Aorta (tissue), 5 donors: ENCODE results near the gene GSX2. TPM values are rescaled to one million over a fixed set of nuclear protein-coding genes. Genes with fewer than 3 reads are reported as not detected.
"Not testable (repeated sequence)": the region's sequence is repeated elsewhere in the genome, so short reads cannot be mapped to it uniquely, and the experiment has no call there.

Experiments used
- ATAC-seq: fragments of 200-7000 bp; cut with Tn5 transposase; one replicate; pipeline ENCODE4 v1.9.1; 2022; ENCODE audit warnings: moderate library complexity; ENCODE audit not compliant: low FRiP score
- DNase-seq, 2 donors: peaks; one replicate each; pipeline ENCODE4 v3.0.0-alpha.2; 2020
- H3K27ac ChIP-seq, 2 donors: one replicate each; pipeline ENCODE4 v1.5.1; 2013; ENCODE audit warnings: low read length in 2 of 2, mild to moderate bottlenecking in 2 of 2, moderate library complexity in 2 of 2, control low read depth in 1 of 2, inconsistent platforms in 1 of 2, low read depth in 1 of 2
- H3K27me3 ChIP-seq, 2 donors: one replicate each; pipeline ENCODE4 v1.6.1; 2013; ENCODE audit warnings: control low read depth in 1 of 2, low read length in 1 of 2, mild to moderate bottlenecking in 1 of 2, moderate library complexity in 1 of 2; ENCODE audit not compliant: insufficient read depth in 2 of 2, control insufficient read depth in 1 of 2
- H3K36me3 ChIP-seq, 2 donors: one replicate each; pipeline ENCODE4 v1.6.1; 2013; ENCODE audit warnings: control low read depth in 1 of 2, low read length in 1 of 2, mild to moderate bottlenecking in 1 of 2; ENCODE audit not compliant: insufficient read depth in 2 of 2, control insufficient read depth in 1 of 2
- H3K4me1 ChIP-seq, 2 donors: one replicate each; pipeline ENCODE4 v1.6.1; 2013; ENCODE audit warnings: low read length in 2 of 2, control low read depth in 1 of 2, mild to moderate bottlenecking in 1 of 2, moderate library complexity in 1 of 2; ENCODE audit not compliant: insufficient read depth in 2 of 2, control insufficient read depth in 1 of 2
- H3K4me3 ChIP-seq, 2 donors: one replicate each; pipeline ENCODE4 v1.5.1; 2013; ENCODE audit warnings: low read length in 2 of 2, control low read depth in 1 of 2, mild to moderate bottlenecking in 1 of 2
- H3K9me3 ChIP-seq: one replicate; pipeline ENCODE4 v1.6.1; 2013; ENCODE audit warnings: mild to moderate bottlenecking, low read length; ENCODE audit not compliant: control insufficient read depth
- WGBS, 2 donors: extraction: QIAGEN DNeasy Blood & Tissue Kit; methylation state at CpG; one replicate each; pipeline ENCODE4 v1.1.7; 2013; 5-methylcytosine and 5-hydroxymethylcytosine counted together
- intact Hi-C, 2 donors: fragments of 100-400 bp; cut with DNase I; formaldehyde crosslinking; loops; one replicate each; pipeline versions ENCODE4 v1.14.2 to v1.15.0; 2022
- polyA plus RNA-seq, 2 donors: library from polyadenylated mRNA; stranded (reverse); fragments of 200-250 nt; gene quantifications; one replicate each; pipeline ENCODE4 v1.2.3, GENCODE V29; 2013
- total RNA-seq, 2 donors: library from RNA; stranded (reverse); fragmentation: NEBNext Ultra II Directional; extraction: Animal tissue kit (Norgen Biotek cat#: 25700); gene quantifications; one replicate each; pipeline ENCODE4 v1.2.1, GENCODE V29; 2021
- donor health status: healthy with polysubstance abuse.
- donor health status: Bipolar disorder and iron deficiency.
- donor health status: DM: no; HTN: no; CAD: no.
- donor health status: DM: no; HTN: no; CAD: no.
- donor health status: DM: yes; HTN: yes; CAD: no.

Gene GSX2
- total and polyA plus RNA-seq, 4 donors: not detected

DNA sequence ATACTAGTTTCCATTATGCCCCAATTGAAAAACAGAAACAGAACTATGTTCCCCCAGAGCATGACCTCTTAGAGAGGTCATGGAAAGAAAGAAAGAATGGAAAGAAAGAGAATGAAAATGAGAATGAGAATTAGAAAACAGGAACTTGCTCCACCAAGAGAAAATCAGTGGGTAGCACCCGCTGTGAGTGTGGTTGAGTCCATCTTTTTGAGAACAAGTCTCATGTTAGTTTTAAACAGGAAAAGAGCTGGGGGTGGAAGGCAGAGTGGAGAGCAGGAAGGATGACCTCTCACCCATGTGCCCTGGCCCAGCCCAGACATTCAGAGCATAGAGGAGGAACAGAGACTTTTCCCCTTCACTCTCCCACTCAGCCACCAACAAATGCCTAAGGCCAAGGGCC, 4.9 kb downstream of the GSX2 start:
- 94 to 98% methylated on average over 1 of the region's 1 CpG for WGBS, 2 donors
- ATAC-seq (no peak), DNase-seq (no peak)
- no peaks in the 10 kb centered on the region for H3K9me3 ChIP-seq
- H3K27ac ChIP-seq: no peak overlapping the region
- H3K27me3 ChIP-seq: no peaks in the 10 kb centered on the region
- no peaks in the 10 kb centered on the region for H3K36me3 ChIP-seq
- H3K4me1 ChIP-seq: no peaks in the 10 kb centered on the region
- intact Hi-C loops: loop anchor here in 1 of 2 donors (10.0 kb wide), 1 partner anchor 170 kb away; no protein-coding TSS in a partner anchor
- no peak overlapping the region for H3K4me3 ChIP-seq

DNA sequence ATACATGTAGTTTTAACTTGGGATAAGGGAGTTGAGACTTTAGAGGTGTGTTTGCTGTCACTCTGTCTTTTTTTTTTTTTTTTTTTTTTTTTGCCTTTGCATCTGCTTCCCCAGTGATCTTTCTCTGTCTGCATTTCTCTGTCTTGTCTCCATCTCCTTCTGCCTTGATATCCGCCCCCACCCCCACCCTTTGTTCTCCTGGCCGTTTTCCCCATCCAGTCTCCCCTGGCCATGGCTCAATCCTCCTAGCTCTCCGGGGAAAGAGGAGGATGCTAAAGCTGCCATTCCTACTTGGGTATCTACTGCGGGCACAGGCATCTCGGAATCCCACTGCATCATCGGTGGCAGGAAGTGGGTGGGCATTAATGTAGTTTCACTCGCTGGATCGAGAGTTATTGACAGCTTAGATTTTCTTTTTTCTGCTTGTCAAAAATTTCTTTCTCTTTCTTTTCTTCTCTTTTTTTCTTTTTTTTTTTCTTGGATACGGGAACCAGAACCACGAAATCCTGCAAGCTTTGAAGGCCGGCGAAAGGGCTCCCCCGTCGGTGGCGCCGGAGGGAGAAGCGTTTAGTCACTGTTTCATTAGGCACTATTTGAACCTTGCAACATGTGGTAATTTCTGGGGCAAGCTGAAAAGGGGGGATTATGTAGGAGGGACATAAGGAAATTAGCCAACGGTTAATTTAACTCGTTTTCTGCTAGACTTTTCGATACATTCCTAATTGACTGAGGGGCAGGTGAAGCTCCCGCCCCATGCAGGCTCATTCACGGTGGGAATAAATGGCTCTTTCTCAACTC, 8.2 kb downstream of the GSX2 start:
- DNase-seq: no peak
- intact Hi-C loops: loop anchor here in 1 of 2 donors (10.0 kb wide), 1 partner anchor 173 kb away; no protein-coding TSS in a partner anchor
- H3K27me3 ChIP-seq: no peaks in the 10 kb centered on the region
- no peak overlapping the region for H3K4me3 ChIP-seq
- WGBS, 2 donors: 49 to 57% methylated on average over 22 of the region's 22 CpGs
- no peak for ATAC-seq
- no peaks in the 10 kb centered on the region for H3K36me3 ChIP-seq
- H3K9me3 ChIP-seq: no peaks in the 10 kb centered on the region
- H3K27ac ChIP-seq: no peak overlapping the region
- H3K4me1 ChIP-seq: no peaks in the 10 kb centered on the region

DNA sequence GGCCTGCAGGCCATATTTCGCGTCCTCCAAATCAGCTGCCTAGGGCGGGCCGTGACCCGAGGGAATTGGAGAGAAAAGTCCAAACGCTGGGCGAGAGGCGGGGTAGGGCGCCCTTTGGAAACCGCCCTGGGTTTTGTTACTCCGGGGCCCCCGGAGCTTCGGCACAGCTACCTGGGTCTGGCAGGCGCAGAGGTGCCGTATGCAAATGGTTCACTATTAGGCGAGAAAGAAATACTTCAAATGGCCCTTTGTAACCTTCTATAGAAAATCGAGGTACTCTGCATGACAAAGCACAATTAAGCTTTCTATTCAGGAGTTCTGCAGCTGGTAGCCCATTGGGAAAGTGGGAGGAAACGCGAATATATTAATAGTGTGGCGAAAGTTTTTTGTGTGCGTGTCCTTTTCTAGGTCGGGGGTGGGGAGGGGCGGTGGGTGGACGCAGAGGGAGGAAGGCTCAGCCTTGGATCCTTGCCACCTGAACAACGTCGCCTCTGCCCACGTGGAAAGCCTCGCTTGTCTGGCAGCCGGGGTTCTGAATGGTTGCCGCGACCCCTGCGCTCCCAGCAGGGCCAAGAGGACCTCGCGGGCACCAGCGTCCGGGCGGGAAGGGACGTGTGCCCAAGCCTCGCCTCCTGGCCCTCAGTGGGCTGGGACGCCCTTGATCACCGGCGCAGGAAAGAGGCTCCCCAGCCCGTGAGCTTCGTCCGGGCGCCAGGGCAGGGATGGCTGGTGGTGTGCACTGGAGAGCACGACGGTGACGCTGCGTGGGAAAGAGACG, 9.5 kb downstream of the GSX2 start:
- Histone ChIP-seq H3K9me3 (no peaks in the 10 kb centered on the region), H3K4me1 (no peaks in the 10 kb centered on the region), H3K27me3 (no peaks in the 10 kb centered on the region), H3K27ac (no peak overlapping the region), H3K36me3 (no peaks in the 10 kb centered on the region), H3K4me3 (no peak overlapping the region)
- DNase-seq (no peak), ATAC-seq (peak; percentile 63)
- intact Hi-C loops: loop anchor here (5.0 to 10.0 kb wide), 2 partner anchors 53 to 175 kb away; no protein-coding TSS in a partner anchor
- 22 to 32% methylated on average over 51 of the region's 51 CpGs for WGBS, 2 donors

DNA sequence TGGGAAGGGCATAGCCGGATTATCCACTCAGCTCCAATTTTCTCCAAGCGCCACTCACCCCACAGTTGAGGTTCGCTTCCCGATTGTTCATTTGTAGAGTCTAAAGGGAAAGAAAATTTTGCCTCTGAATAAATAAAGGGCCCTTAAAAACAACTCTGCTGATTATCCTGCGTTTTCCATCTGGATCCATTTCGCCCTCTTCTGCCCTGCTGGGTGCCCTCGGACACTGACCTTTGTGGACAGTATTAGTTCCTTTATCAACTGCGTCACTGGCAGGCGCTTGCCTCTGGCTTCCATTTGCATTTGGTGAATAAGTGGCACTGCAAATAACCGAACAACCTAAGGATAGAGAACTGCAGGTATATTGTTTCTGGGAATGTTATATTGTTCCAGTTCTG, 10.1 kb downstream of the GSX2 start:
- Histone ChIP-seq H3K4me1 (no peaks in the 10 kb centered on the region), H3K9me3 (no peaks in the 10 kb centered on the region), H3K4me3 (no peak overlapping the region), H3K27me3 (no peaks in the 10 kb centered on the region), H3K27ac (no peak overlapping the region), H3K36me3 (no peaks in the 10 kb centered on the region)
- DNase-seq (no peak), ATAC-seq (no peak)
- 39 to 49% methylated on average over 10 of the region's 10 CpGs for WGBS, 2 donors
- intact Hi-C loops: loop anchor here in 1 of 2 donors (5.0 kb wide), 1 partner anchor 52 kb away; no protein-coding TSS in a partner anchor

DNA sequence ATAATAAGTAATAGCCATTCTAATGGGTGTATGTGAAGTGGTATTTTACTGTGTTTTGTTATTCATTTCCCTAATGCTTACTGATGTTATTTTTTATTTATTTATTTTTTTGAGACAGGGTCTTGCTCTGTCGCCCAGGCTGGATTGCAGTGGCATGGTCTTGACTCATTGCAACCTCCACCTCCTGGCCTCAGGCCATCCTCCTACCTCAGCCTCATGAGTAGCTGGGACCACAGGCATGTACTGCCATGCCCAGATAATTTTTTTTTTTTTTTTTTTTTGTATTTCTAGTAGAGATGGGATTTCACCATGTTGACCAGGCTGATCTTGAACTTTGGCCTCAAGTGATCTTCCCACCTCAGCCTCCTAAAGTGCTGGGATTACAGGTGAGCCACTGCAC, 13.2 kb downstream of the GSX2 start:
- not testable (repeated sequence) for H3K4me1 ChIP-seq, ATAC-seq, H3K27me3 ChIP-seq, H3K9me3 ChIP-seq, H3K4me3 ChIP-seq, H3K36me3 ChIP-seq, H3K27ac ChIP-seq, DNase-seq
- intact Hi-C loops: loop anchor here in 1 of 2 donors (5.0 kb wide), 1 partner anchor 49 kb away; no protein-coding TSS in a partner anchor
- 91 to 100% methylated on average over 1 of the region's 1 CpG for WGBS, 2 donors

DNA sequence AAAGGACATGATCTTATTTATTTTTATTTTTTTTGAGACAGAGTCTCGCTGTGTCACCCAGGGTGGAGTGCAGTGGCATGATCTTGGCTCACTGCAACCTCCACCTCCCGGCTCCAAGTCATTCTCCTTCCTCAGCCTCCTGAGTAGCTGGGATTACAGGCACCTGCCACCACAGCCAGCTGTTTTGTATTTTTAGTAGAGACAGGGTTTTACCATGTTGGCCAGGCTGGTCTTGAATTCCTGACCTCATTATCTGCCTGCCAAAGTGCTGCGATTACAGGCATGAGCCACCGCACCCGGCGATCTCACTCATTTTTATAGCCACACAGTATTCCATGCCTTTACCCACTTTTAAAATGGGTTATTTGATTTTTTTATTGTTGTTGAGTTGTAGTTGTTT, 16.3 kb downstream of the GSX2 start:
- 75 to 88% methylated on average over 6 of the region's 6 CpGs for whole genome bisulfite sequencing, 2 donors
- H3K4me3 ChIP-seq, DNase-seq, H3K36me3 ChIP-seq, H3K27me3 ChIP-seq, ATAC-seq, H3K27ac ChIP-seq, intact Hi-C loops, H3K4me1 ChIP-seq, H3K9me3 ChIP-seq: not testable (repeated sequence)

DNA sequence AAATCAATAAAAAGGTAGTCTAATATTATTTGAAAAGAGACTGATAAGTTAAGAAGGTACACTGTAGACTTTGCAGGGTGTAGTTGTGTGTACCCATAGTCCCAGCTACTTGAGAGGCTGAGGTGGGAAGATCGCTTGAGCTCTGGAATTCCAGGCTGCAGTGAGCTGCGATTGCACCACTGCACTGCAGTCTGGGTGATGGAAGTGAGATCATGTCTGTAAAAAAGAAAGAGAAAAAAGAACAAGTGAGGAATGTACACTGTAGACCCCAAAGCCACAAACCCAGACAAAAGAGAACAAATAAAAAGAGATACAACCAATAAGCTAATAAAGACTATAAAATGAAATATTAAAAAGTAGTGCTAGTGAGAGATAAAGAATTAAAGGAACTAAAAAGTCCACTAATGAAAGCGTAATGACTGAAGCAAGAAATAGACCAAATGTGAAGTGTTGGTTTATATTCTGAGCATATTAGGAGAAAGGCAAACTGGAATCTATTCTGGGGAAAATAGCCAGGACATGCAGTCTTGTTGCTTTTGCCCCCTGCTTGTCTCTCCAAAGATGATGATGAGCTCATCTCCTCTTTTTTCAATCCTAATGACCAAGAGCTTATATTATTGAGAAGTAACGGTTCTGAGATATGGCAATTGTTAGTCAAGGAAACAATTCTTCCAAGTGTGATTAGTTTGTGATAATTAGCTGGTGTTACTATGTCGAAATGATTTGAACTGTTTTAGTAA, 19.1 kb downstream of the GSX2 start:
- DNase-seq (no peak), ATAC-seq (no peak)
- no peaks in the 10 kb centered on the region for H3K27me3 ChIP-seq
- 61 to 65% methylated on average over 5 of the region's 5 CpGs for WGBS, 2 donors
- intact Hi-C loops: no loop called here
- no peaks in the 10 kb centered on the region for H3K9me3 ChIP-seq
- no peak overlapping the region for H3K4me3 ChIP-seq
- H3K27ac ChIP-seq: no peak overlapping the region
- no peaks in the 10 kb centered on the region for H3K36me3 ChIP-seq
- no peaks in the 10 kb centered on the region for H3K4me1 ChIP-seq

DNA sequence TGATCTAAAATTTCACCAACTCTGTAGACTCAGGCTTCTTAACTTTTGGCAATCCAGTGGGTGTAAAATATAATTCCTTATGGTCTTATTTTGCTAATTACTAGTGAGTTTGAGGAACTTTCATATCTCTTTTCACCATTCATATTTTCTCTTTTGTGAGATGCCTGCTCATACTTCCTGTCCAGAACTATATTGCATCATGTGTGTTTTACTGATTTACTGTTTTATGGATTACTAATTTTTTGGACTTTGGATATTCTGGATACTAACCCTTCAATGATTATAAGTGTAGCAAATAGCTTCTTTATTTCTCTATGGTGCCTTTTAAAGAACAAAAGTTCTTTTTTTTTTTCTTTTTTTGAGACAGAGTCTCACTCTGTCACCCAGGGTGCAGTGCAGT, 20.6 kb downstream of the GSX2 start:
- Histone ChIP-seq H3K9me3 (no peaks in the 10 kb centered on the region), H3K27ac (no peak overlapping the region), H3K27me3 (no peaks in the 10 kb centered on the region), H3K4me3 (no peak overlapping the region), H3K36me3 (no peaks in the 10 kb centered on the region), H3K4me1 (no peaks in the 10 kb centered on the region)
- no peak for DNase-seq
- ATAC-seq: no peak
- intact Hi-C loops: no loop called here
